GM12878 (cell line): ENCODE measurements around the gene ZP2. TPM values are rescaled to one million over a fixed set of nuclear protein-coding genes. Genes with fewer than 3 reads are reported as not detected.

ENCODE experiments used
- ATAC-seq: fragments of 200-7000 bp; cut with Tn5 transposase; 3 replicates; pipeline ENCODE4 v1.9.1; 2020; ENCODE audit warnings: mild to moderate bottlenecking, moderate library complexity
- BruUV-seq: library from RNA; stranded (reverse); fragments of 400-500 nt; replicated peaks from 2 replicates; lab custom pipeline; 2021; lab: Mats Ljungman, UMichigan
- CTCF ChIA-PET: fragments of 300-600 bp; sonication (Branson Sonifier 250); formaldehyde crosslinking; extraction: SDS; loops from one replicate; lab custom pipeline; 2021; ENCODE audit warnings: inconsistent platforms; lab: Yijun Ruan, JAX
- POLR2A ChIA-PET: fragments of 350-600 bp; formaldehyde crosslinking; extraction: SDS; loops from one replicate; lab custom pipeline; 2021; ENCODE audit warnings: inconsistent platforms; lab: Charles Lee
- RAD21 ChIA-PET: fragments of 300-600 bp; sonication (Branson Sonifier 250); formaldehyde crosslinking; loops from one replicate; lab custom pipeline; 2023; ENCODE audit warnings: antibody characterized with exemption; ENCODE audit not compliant: unreplicated experiment; lab: Charles Lee
- SMC1A ChIA-PET: fragments of 300-600 bp; sonication (Branson Sonifier 250); formaldehyde crosslinking; loops from one replicate; lab custom pipeline; 2023; ENCODE audit not compliant: unreplicated experiment, uncharacterized antibody; lab: Charles Lee
- DNase-seq: peaks from one replicate; pipeline ENCODE4 v3.0.0-alpha.2; 2011; ENCODE audit warnings: low read depth, low spot score
- FAIRE-seq: peaks from 3 replicates; lab custom pipeline; 2011; peaks lifted over from hg19 to GRCh38; lab: Jason Lieb, UNC
- H2AFZ ChIP-seq: 2 replicates; pipeline ENCODE4 v1.6.0; 2011; ENCODE audit warnings: low read depth, low read length, control low read depth; ENCODE audit not compliant: control insufficient read depth
- H3K27ac ChIP-seq: 2 replicates; pipeline ENCODE4 v1.5.1; 2011; ENCODE audit warnings: control low read depth; ENCODE audit not compliant: control insufficient read depth, insufficient read depth
- H3K27me3 ChIP-seq, 2 experiments: replicated peaks in 1 of 2; 2 replicates each; pipeline versions ENCODE4 v1.6.0 to v1.6.1; 2011; ENCODE audit warnings: low read length in 1 of 2; ENCODE audit not compliant: control insufficient read depth in 2 of 2, insufficient read depth in 2 of 2
- H3K36me3 ChIP-seq, 2 experiments: 2 replicates each; pipeline ENCODE4 v1.5.1; 2011; ENCODE audit warnings: low read length in 1 of 2; ENCODE audit not compliant: control insufficient read depth in 2 of 2, insufficient read depth in 2 of 2
- H3K4me1 ChIP-seq: 2 replicates; pipeline ENCODE4 v1.6.1; 2011; ENCODE audit warnings: mild to moderate bottlenecking, low read length, moderate library complexity, mixed read lengths; ENCODE audit not compliant: control insufficient read depth, insufficient read depth
- H3K4me2 ChIP-seq: 2 replicates; pipeline ENCODE4 v1.6.0; 2011; ENCODE audit warnings: control low read depth; ENCODE audit not compliant: control insufficient read depth, insufficient read depth
- H3K4me3 ChIP-seq: fragments of 200-600 bp; sonication (generic); 2 replicates; pipeline ENCODE4 v1.5.1; 2016
- H3K79me2 ChIP-seq: 2 replicates; pipeline ENCODE4 v1.6.0; 2011; ENCODE audit warnings: low read length; ENCODE audit not compliant: control insufficient read depth, insufficient read depth
- H3K9ac ChIP-seq: 2 replicates; pipeline ENCODE4 v1.8.0; 2011; ENCODE audit warnings: low read length, control low read depth, mixed read lengths; ENCODE audit not compliant: control insufficient read depth, insufficient read depth
- H3K9me3 ChIP-seq: replicated peaks from 3 replicates; pipeline ENCODE4 v1.5.1; 2011; ENCODE audit warnings: mild to moderate bottlenecking, low read length; ENCODE audit not compliant: control insufficient read depth, insufficient read depth
- H4K20me1 ChIP-seq: 2 replicates; pipeline ENCODE4 v1.6.0; 2011; ENCODE audit not compliant: control insufficient read depth, insufficient read depth
- EP300 ChIP-seq, 2 experiments: fragments of 150-350 bp in 1 of 2; IDR thresholded peaks; 2 replicates each; pipeline ENCODE4 v1.6.1; 2011 to 2012; ENCODE audit warnings: low read depth in 2 of 2, low read length in 2 of 2, borderline replicate concordance in 1 of 2, improper control_type of control experiment in 1 of 2, inconsistent platforms in 1 of 2; ENCODE audit not compliant: control insufficient read depth in 1 of 2
- POLR2AphosphoS2 ChIP-seq: IDR thresholded peaks from 2 replicates; pipeline ENCODE4 v1.6.1; 2011; ENCODE audit warnings: low read depth, mild to moderate bottlenecking, low read length, improper control_type of control experiment, moderate library complexity
- RELB ChIP-seq: fragments of 450-650 bp; IDR thresholded peaks from 2 replicates; pipeline ENCODE4 v1.6.1; 2017; ENCODE audit warnings: low read depth, mild to moderate bottlenecking, moderate library complexity
- RUNX3 ChIP-seq: IDR thresholded peaks from 2 replicates; pipeline ENCODE4 v1.6.1; 2012; ENCODE audit warnings: low read length, inconsistent platforms
- SUPT20H ChIP-seq: IDR thresholded peaks from 2 replicates; pipeline ENCODE4 v1.6.1; 2011; ENCODE audit warnings: low read depth, mild to moderate bottlenecking, low read length, moderate library complexity, borderline replicate concordance; ENCODE audit not compliant: control insufficient read depth
- ZNF384 ChIP-seq: IDR thresholded peaks from 2 replicates; pipeline ENCODE4 v1.6.1; 2012; ENCODE audit warnings: low read depth, mild to moderate bottlenecking, low read length, improper control_type of control experiment, borderline replicate concordance
- ZNF592 ChIP-seq: fragments of 450-650 bp; IDR thresholded peaks from 2 replicates; pipeline ENCODE4 v1.6.1; 2017; ENCODE audit warnings: mild to moderate bottlenecking, moderate library complexity
- WGBS: methylation state at CpG from one replicate; pipeline ENCODE4 v1.1.6; 2016; ENCODE audit warnings: low lambda C conversion rate; ENCODE audit not compliant: insufficient replicate concordance, insufficient coverage; ENCODE audit errors: missing lambda C conversion rate; 5-methylcytosine and 5-hydroxymethylcytosine counted together
- in situ Hi-C: fragments of 300-500 bp; cut with MboI; formaldehyde crosslinking; loops from 9 replicates; pipeline ENCODE4 v1.14.3; 2018; ENCODE audit warnings: mixed read lengths
- intact Hi-C: fragments of 100-400 bp; cut with micrococcal nuclease; formaldehyde crosslinking; loops from one replicate; pipeline ENCODE4 v1.14.2; 2022; ENCODE audit not compliant: unreplicated experiment
- polyA plus RNA-seq, 11 experiments: library from polyadenylated mRNA; depleted of rRNA in 4 of 11; unstranded in 6 of 11; stranded (reverse) in 5 of 11; fragments of >200 nt; fragmentation: Nextera tagmentation in 4 of 11; fragmentation: Illumina TruSeq in 1 of 11; extraction: Ambion mirVana in 4 of 11; extraction: Trizol in 1 of 11; gene quantifications; 1 replicate in 1 of 11; 2 replicates in 10 of 11; pipeline versions ENCODE4 v1.2.1 to v1.2.3, GENCODE V29; 2011 to 2016; ENCODE audit warnings: inconsistent platforms in 2 of 11, missing spikeins in 2 of 11, low read depth in 1 of 11
- total RNA-seq, 4 experiments: library from RNA; depleted of rRNA in 3 of 4; stranded (reverse); fragments of >200 nt in 3 of 4; fragmentation: Illumina TruSeq in 1 of 4; extraction: Trizol in 1 of 4; gene quantifications; 2 replicates each; pipeline versions ENCODE4 v1.2.1 to v1.2.3, GENCODE V29; 2013 to 2021
- TF ChIP-seq, protein P1 (sequence below): fragments of 150-350 bp; IDR thresholded peaks from 2 replicates; pipeline ENCODE4 v1.6.1; 2014; ENCODE audit warnings: mild to moderate bottlenecking, low read depth, low read length
- TF ChIP-seq, protein P2 (sequence below): IDR thresholded peaks from 2 replicates; pipeline ENCODE4 v1.6.1; 2012; ENCODE audit warnings: low read depth, low read length, improper control_type of control experiment

ZP2 gene
- total and polyA plus RNA-seq, 10 of the 15 experiments (the other 5 are each of a cell fraction or from before 2014, with no cell fraction given): 0.11 to 0.33 (median 0.16) TPM; not detected in 1

DNA sequence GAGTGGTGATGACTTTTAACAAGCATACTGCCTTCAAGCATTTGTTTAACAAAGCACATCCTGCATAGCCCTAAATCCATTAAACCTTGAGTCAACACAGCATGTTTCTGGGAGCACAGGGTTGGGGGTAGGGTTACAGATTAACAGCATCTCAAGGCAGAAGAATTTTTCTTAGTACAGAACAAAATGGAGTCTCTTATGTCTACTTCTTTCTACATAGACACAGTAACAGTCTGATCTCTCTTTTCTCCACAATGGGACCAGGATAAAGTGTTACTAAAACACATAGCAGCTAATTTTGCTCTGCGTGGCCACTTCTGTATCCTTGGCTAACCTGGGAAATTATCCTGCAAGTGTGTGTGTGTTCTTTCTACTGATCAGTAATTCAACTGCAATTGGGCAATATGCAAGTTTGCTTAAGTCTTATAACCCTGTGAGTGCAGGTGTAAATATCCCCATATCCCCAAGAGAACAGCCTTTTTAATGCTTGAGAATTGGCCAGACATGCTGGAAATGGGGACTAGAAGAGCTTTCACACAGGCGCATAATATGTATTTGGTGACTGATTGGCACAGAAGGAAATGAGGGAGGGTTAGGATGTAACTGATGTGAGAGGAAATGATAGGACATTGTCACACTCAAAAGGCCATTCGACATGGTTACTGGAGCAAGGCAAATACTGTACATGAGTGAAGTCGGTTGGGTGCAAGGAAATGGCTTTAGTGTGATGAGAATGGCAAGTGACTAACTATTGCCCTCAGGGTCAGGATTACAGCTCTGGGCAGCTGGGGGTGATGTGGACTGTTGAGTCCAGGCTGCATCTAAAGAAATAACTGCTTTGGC lies 11.3 kb upstream of the ZP2 start:
- H3K27ac ChIP-seq: no peak overlapping the region
- FAIRE-seq (no peak), DNase-seq (no peak), ATAC-seq (no peak)
- H3K4me1 ChIP-seq: no peaks in the 10 kb centered on the region
- no peaks in the 10 kb centered on the region for H3K79me2 ChIP-seq
- ChIA-PET POLR2A (no interaction called here), CTCF (no interaction called here), RAD21 (no interaction called here), SMC1A (no interaction called here)
- WGBS: 31% methylated on average over 4 of the region's 4 CpGs
- H3K4me3 ChIP-seq: no peak overlapping the region
- no peak overlapping the region for H3K4me2 ChIP-seq
- no TSS peak for BruUV-seq
- intact Hi-C loops (no loop called here), in situ Hi-C loops (no loop called here)
- H3K9me3 ChIP-seq: no peaks in the 10 kb centered on the region; the same call in 2 of the 3 replicates
- no peak overlapping the region for H2AFZ ChIP-seq
- H3K27me3 ChIP-seq: no peaks in the 10 kb centered on the region; a peak in 2 of 4 replicates
- H3K9ac ChIP-seq: no peak overlapping the region
- TF ChIP-seq, protein P1, sequence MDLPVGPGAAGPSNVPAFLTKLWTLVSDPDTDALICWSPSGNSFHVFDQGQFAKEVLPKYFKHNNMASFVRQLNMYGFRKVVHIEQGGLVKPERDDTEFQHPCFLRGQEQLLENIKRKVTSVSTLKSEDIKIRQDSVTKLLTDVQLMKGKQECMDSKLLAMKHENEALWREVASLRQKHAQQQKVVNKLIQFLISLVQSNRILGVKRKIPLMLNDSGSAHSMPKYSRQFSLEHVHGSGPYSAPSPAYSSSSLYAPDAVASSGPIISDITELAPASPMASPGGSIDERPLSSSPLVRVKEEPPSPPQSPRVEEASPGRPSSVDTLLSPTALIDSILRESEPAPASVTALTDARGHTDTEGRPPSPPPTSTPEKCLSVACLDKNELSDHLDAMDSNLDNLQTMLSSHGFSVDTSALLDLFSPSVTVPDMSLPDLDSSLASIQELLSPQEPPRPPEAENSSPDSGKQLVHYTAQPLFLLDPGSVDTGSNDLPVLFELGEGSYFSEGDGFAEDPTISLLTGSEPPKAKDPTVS: no peak
- no peak for TF ChIP-seq RUNX3
- TF ChIP-seq, protein P2, sequence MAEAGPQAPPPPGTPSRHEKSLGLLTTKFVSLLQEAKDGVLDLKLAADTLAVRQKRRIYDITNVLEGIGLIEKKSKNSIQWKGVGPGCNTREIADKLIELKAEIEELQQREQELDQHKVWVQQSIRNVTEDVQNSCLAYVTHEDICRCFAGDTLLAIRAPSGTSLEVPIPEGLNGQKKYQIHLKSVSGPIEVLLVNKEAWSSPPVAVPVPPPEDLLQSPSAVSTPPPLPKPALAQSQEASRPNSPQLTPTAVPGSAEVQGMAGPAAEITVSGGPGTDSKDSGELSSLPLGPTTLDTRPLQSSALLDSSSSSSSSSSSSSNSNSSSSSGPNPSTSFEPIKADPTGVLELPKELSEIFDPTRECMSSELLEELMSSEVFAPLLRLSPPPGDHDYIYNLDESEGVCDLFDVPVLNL: no peak
- no peak for TF ChIP-seq RELB
- TF ChIP-seq SUPT20H: no peak
- no peak for TF ChIP-seq ZNF384
- no peak for TF ChIP-seq EP300 (IDR thresholded peaks at IDR 0.05; ENCODE audit: borderline replicate concordance in 1 of 2, control insufficient read depth in 1 of 2, low read depth in 2 of 2, low read length in 2 of 2)
- no peak for TF ChIP-seq ZNF592
- no peak for TF ChIP-seq POLR2AphosphoS2
- no peaks in the 10 kb centered on the region for H4K20me1 ChIP-seq
- no peaks in the 10 kb centered on the region for H3K36me3 ChIP-seq
